GOT3 (cell line): Measurements from ENCODE around the gene POU2AF1.
"Not testable (repeated sequence)": the region's sequence is repeated elsewhere in the genome, so short reads cannot be mapped to it uniquely, and the experiment has no call there.

Experiments
- DNase-seq: peaks from one replicate; lab custom pipeline; 2025; ENCODE audit warnings: mixed read lengths; lab: John Stamatoyannopoulos, UW

Gene POU2AF1

GRCh38 chr11:111344032-111344431, 35.0 kb downstream of the POU2AF1 start:
- peak; percentile 6 for DNase-seq

- DNase-seq, result no peak
These were observed 36.7 kb downstream of the POU2AF1 start for GRCh38 chr11:111342329-111342728.

- no peak for DNase-seq
These were observed 39.2 kb downstream of the POU2AF1 start for GRCh38 chr11:111339758-111340388.

GRCh38 chr11:111336582-111337256, 42.4 kb downstream of the POU2AF1 start:
- no peak for DNase-seq

GRCh38 chr11:111336062-111336461, 43.0 kb downstream of the POU2AF1 start:
- no peak for DNase-seq

GRCh38 chr11:111335549-111335948, 43.5 kb downstream of the POU2AF1 start:
- no peak for DNase-seq

GRCh38 chr11:111334532-111335502, 44.3 kb downstream of the POU2AF1 start:
- no peak for DNase-seq

GRCh38 chr11:111331711-111332479, 47.2 kb downstream of the POU2AF1 start:
- no peak for DNase-seq

- DNase-seq, result no peak
These were observed 48.7 kb downstream of the POU2AF1 start for GRCh38 chr11:111330234-111330893.

GRCh38 chr11:111329306-111330204, 49.5 kb downstream of the POU2AF1 start:
- no peak for DNase-seq

- no peak for DNase-seq
These were observed 51.0 kb downstream of the POU2AF1 start for GRCh38 chr11:111327908-111328624.

- no peak for DNase-seq
These were observed 52.3 kb downstream of the POU2AF1 start for GRCh38 chr11:111326824-111327223.

- no peak for DNase-seq
These were observed 53.8 kb downstream of the POU2AF1 start for GRCh38 chr11:111325259-111325658.

- DNase-seq, result no peak
These were observed 54.8 kb downstream of the POU2AF1 start for GRCh38 chr11:111324277-111324720.

GRCh38 chr11:111322534-111322933, 56.5 kb downstream of the POU2AF1 start:
- no peak for DNase-seq

- DNase-seq, result no peak
These were observed 58.1 kb downstream of the POU2AF1 start for GRCh38 chr11:111320728-111321568.

- DNase-seq, result not testable (repeated sequence)
These were observed 58.9 kb downstream of the POU2AF1 start for GRCh38 chr11:111320199-111320598.

- no peak for DNase-seq
These were observed 59.8 kb downstream of the POU2AF1 start for GRCh38 chr11:111319296-111319695.
